Left cardiac atrium (tissue), 4 donors: ENCODE data around the gene BRCA2. TPM values are rescaled to one million over a fixed set of nuclear protein-coding genes. Genes with fewer than 3 reads are reported as not detected.

Experiments
- ATAC-seq, 2 donors: fragments of 200-7000 bp; cut with Tn5 transposase; one replicate each; pipeline ENCODE4 v1.9.1; 2020; ENCODE audit warnings: mild to moderate bottlenecking in 2 of 2, moderate library complexity in 2 of 2
- DNase-seq: peaks from one replicate; pipeline ENCODE4 v3.0.0-alpha.2; 2020
- intact Hi-C, 2 donors: fragments of 100-400 bp; cut with DNase I; formaldehyde crosslinking; loops; one replicate each; pipeline versions ENCODE4 v1.14.1 to v1.15.1; 2022 to 2023
- total RNA-seq, 2 donors: library from RNA; stranded (reverse); fragmentation: NEBNext Ultra II Directional; extraction: Animal tissue kit (Norgen Biotek cat#: 25700); gene quantifications; one replicate each; pipeline ENCODE4 v1.2.1, GENCODE V29; 2021
- donor health status: DM: no; HTN: yes; CAD: no.
- donor health status: DM: no; HTN: yes; CAD: no; lungs with severe emphysema.
- donor health status: DM: yes; HTN: yes; CAD: no.
- donor health status: Dilated cardiomyopathy.

BRCA2 gene
- total RNA-seq, 2 donors from 2014 or later: 1.0 to 2.1 TPM

GRCh38 chr13:32414580-32414979 lies 99.3 kb downstream of the BRCA2 start:
- intact Hi-C loops: no loop called here

GRCh38 chr13:32415019-32415418 lies 99.7 kb downstream of the BRCA2 start:
- ATAC-seq: no peak

More at GRCh38 chr13:32414580-32414979, 99.3 kb downstream of the BRCA2 start:
- ATAC-seq: no peak
- no peak for DNase-seq

GRCh38 chr13:32417995-32418394 lies 102.7 kb downstream of the BRCA2 start:
- DNase-seq (no peak), ATAC-seq (no peak)
- intact Hi-C loops: no loop called here

More at GRCh38 chr13:32415019-32415418, 99.7 kb downstream of the BRCA2 start:
- intact Hi-C loops: no loop called here
- DNase-seq: no peak

- intact Hi-C loops: no loop called here
- DNase-seq: no peak
Measured at GRCh38 chr13:32419862-32420261, 104.6 kb downstream of the BRCA2 start.

GRCh38 chr13:32423592-32423991 lies 108.3 kb downstream of the BRCA2 start:
- ATAC-seq (no peak), DNase-seq (no peak)
- intact Hi-C loops: no loop called here

More at GRCh38 chr13:32419862-32420261, 104.6 kb downstream of the BRCA2 start:
- no peak for ATAC-seq

GRCh38 chr13:32425158-32425557 lies 109.8 kb downstream of the BRCA2 start:
- intact Hi-C loops: no loop called here
- ATAC-seq (no peak), DNase-seq (no peak)

- intact Hi-C loops: no loop called here
- no peak for DNase-seq
- peak in 1 of 2 donors; percentile 16 for ATAC-seq
Measured at GRCh38 chr13:32426191-32426989, 111.1 kb downstream of the BRCA2 start.

GRCh38 chr13:32426990-32427851 lies 111.9 kb downstream of the BRCA2 start:
- DNase-seq: peak; percentile 52
- intact Hi-C loops: no loop called here
- ATAC-seq: peak; percentile 32 to 58

- DNase-seq: peak; percentile 67
- ATAC-seq: peak; percentile 82 to 84
- intact Hi-C loops: no loop called here
Measured at GRCh38 chr13:32427852-32428580, 112.7 kb downstream of the BRCA2 start, which contains the start of gene N4BP2L1. Gene N4BP2L1, minus strand, starts transcription at chr13:32428130. Its CDS starts 48 bp downstream, at chr13:32428082.

GRCh38 chr13:32428581-32429432 lies 113.5 kb downstream of the BRCA2 start:
- ATAC-seq: peak in 1 of 2 donors; percentile 33
- no peak for DNase-seq
- intact Hi-C loops: no loop called here

- intact Hi-C loops: no loop called here
- ATAC-seq (no peak), DNase-seq (no peak)
Measured at GRCh38 chr13:32429433-32429909, 114.2 kb downstream of the BRCA2 start.

GRCh38 chr13:32430018-32430747 lies 114.9 kb downstream of the BRCA2 start:
- no peak for ATAC-seq
- intact Hi-C loops: no loop called here

GRCh38 chr13:32431361-32431760 lies 116.1 kb downstream of the BRCA2 start:
- intact Hi-C loops: no loop called here
- ATAC-seq (no peak), DNase-seq (no peak)

More at GRCh38 chr13:32430018-32430747, 114.9 kb downstream of the BRCA2 start:
- no peak for DNase-seq

- intact Hi-C loops: no loop called here
- ATAC-seq (no peak), DNase-seq (no peak)
Measured at GRCh38 chr13:32432856-32433255, 117.5 kb downstream of the BRCA2 start.

- DNase-seq: no peak
- intact Hi-C loops: no loop called here
- no peak for ATAC-seq
Measured at GRCh38 chr13:32438871-32439270, 123.6 kb downstream of the BRCA2 start.

GRCh38 chr13:32443111-32443510 lies 127.8 kb downstream of the BRCA2 start:
- DNase-seq: no peak

GRCh38 chr13:32445461-32445860 lies 130.2 kb downstream of the BRCA2 start:
- intact Hi-C loops: no loop called here
- DNase-seq (no peak), ATAC-seq (no peak)

More at GRCh38 chr13:32443111-32443510, 127.8 kb downstream of the BRCA2 start:
- intact Hi-C loops: no loop called here
- ATAC-seq: no peak

- no peak for DNase-seq
- intact Hi-C loops: no loop called here
- ATAC-seq: no peak
Measured at GRCh38 chr13:32446220-32446619, 130.9 kb downstream of the BRCA2 start.
